ENCODE results near the gene B3GALT6.

Gene B3GALT6

GRCh38 chr1:1234180-1234808 lies 2.3 kb downstream of the B3GALT6 start:
- DNase-seq = no peak

DNA sequence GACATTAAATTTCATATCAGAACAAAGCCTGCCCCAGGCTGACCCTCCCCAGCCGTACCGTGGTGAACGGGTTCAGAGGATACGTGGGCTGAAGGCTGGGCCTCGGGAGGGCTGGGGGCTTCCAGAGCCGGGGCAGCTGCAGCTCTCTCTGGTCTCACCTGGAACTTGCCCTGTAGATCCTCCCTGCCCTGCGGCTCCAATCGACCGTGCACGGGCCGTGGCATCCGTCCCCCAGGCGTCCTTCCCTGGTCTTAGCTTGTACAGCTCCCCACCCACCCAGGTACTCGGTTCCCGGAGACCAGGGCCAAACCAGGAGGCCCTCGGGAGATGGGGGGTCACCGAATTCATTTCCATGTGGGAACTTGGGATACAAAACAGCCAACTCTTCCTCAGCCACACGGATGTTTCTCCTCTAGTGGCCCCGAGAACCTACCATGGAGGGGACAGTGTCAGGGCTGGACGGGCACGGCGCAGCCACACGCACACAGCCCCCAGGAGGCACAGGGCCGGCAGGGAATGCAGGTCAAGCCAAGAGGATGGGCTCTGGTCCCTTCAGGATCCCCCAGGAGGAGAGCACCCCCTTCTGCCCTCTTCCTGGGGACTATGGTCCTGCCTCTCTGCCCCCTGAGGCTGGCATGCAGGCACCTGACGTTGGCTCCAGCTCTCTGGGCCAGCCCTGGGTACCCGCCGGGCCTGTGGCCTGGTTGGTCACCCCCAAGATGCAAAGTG lies 3.1 kb downstream of the B3GALT6 start:
- DNase-seq = no peak

GRCh38 chr1:1236176-1236763 lies 4.2 kb downstream of the B3GALT6 start:
- no peak for DNase-seq

DNA sequence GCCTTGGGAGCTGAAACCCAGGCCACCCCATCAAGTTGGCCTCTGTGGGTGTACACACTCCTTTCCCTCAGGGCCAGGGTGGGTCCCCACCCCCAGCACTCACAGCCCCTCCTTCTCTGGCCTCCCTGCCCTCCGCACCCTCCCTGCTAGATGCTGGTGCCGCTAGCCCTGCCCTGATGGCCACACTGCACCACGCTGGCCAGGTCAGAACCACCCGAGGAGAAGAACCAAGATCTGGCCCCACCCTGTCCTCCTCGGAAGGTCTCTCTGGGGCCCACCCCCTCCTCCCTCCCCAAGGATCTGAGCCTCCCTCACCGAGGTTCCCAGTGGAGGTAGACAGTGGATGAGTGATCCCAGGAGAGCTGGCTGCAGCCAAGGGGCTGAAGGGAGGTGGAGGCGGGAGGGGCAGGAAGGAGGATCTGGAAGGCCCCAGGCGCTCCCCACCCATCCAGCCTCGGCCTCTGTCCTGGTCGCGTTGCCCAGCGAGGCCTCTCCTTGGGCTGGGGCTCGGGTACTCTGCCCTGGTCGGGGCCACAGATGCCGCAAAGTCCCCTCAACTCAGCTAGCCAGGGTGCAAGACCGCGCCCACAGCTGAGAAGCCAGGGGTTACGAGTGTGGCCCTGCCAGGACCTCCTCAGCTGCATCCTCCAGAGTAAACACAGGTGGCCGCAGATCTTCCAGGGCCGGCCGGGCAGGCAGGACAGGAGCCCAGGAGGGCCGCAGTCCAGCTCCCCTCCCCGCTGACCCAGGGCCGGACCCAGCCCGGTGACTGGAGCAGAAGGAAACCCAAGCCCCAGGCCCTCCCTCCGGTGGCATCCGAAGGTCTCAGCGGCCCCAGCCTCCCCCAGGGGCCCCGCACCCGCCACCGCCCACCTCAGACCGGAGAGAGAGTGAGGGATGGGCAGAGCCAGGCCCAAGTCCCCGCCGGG lies 5.2 kb downstream of the B3GALT6 start:
- DNase-seq = peak; percentile 31

DNA sequence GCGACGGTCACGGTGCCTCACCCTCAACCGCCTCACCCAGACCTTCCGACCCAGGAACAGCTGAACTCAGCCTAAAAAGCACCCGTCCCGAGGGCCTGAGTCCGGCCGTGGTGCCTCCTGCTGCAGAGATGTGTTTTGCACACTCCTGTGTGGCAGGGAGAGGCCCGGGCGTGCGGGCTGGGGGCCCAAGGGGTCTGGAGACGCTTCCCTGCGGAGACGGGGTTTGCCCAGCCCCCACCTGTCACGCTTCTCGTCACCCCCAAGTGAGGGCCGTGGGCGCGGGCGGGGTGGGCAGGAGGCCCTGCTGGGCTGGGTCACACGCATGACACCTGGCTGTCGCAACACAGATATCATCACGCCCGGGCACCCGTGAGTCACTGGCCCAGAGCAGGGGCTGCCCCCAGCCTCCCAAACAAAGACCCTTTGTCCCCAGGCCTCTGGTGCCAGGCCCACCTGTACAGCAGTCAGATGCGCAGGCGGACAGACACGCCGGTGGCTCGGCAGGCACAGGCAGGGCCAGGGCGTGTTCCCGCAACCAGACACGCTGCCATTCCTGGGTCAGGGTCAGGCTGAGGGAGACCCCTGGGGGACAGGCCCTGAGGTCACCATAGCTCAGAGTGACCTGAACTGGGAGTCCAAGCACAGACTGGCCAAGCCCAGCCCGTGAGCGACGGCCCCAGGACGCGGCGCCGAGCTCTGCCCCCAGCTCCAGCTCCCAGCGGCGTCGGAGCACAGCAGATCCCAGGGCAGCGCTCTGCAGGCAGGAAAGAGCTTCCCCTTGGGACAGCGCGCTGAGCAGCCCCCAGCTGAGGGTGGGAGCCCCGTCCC lies 6.1 kb downstream of the B3GALT6 start:
- DNase-seq = peak; percentile 51

DNA sequence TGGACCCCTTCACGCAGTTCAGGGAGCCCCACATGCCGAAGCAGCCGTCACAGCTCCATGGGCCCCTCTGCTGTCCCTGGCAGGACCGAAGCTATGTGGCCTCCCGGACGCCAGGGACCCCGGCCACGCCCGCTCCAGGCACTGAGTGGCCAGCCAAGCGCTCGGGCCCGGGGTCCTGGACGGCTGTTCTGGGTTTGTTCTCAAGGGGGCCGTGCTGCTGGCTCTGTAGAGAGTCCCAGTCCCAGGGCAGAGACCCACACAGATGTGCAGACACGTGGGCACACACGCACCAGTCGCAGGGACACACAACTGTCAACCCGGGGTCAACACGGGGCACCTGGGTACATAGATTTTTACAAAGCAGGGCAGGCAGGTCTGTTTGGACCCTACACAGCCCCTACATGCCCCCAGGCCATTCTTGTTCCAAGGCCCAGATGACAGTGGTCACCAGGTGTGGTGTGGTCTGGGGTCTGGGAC lies 6.7 kb downstream of the B3GALT6 start:
- no peak for DNase-seq

- DNase-seq = no peak
Observed at GRCh38 chr1:1239227-1239613, 7.2 kb downstream of the B3GALT6 start.

DNA sequence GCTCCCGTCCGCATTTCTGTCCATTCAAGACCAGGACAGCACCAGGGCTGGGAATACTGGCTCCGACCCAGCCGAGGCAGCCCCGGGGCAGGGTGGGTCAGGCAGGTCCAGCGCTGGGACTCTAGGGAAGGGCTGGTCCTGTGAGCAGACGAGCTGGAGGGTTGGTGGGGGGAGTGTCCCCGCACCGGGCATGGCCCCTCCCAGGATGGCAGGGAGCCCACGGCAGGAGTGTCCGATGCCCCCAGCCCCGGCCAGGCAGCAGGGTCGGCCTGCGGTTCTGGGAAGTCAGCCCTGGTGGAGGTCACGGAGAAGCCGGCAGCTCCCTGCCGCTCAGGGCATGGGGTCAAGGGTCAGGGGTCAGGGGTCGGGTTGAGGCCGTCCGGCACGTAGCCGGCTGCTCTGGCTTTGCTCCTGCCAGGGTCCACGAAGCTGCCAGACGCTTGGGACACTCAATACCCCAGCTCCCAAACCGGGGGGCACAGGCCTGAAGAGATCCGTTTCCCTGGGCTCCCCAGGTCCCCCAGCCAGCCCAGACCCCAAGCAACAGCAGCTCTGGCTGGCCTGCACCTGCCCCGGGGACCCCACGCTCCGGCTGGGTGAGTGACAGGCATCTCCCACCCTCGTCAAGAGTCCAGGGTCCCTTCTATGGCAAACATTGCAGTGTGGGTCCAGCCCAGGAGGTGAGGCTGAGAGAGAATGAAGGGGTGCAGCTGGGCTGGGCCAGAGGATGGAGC lies 7.7 kb downstream of the B3GALT6 start:
- no peak for DNase-seq

DNA sequence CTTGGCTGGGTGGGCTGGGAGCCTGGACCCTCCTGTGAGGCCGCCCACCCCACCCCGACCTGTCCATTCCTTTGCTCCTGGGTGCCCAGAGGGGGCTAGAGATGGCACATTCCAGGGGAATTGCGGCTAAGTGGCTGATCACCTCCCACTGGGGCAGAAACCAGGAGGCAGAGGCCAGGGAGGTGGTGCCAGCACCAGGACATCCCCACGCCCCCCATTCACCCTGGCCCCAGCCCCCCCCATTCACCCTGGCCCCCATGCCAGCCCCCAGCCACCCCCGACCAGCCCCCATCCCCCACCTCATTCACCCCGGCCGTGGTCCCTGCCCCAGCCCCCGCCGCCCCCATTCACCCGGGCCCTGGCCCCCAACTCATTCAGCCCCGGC lies 8.3 kb downstream of the B3GALT6 start:
- DNase-seq = no peak

GRCh38 chr1:1240822-1241587 lies 9.0 kb downstream of the B3GALT6 start:
- no peak for DNase-seq

DNA sequence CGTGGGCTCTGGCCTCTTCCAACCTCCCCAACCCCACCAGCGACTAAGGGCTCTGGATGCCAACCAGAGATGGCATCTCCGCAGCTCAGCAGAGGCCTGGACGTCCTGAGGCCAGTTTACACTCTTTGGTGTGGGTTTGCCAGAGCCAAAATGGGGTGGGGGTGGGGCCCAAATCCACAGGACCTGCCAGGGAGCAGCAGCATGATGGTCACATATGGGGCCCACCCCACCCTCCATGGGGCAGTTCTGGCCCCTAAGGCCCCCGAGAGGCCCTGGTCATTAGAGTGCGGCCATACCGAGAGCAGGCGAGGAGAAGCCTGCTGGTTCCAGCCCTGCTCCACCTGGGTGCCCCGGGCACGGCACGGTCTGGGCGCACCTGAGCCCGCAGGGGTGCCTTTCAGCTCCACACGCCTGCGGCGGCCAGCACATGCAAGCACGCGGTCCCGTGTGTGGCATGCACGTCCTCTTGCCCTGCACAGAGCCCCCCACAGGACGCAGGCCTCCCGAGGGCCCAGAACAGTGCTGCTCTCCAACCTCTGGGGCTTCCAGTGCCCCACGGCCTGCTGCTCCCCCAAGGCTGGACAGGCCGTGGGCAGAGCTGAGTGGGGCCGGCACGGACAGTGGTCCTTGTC lies 9.7 kb downstream of the B3GALT6 start:
- no peak for DNase-seq

- no peak for DNase-seq
Observed at GRCh38 chr1:1242461-1243265, 10.6 kb downstream of the B3GALT6 start.

DNA sequence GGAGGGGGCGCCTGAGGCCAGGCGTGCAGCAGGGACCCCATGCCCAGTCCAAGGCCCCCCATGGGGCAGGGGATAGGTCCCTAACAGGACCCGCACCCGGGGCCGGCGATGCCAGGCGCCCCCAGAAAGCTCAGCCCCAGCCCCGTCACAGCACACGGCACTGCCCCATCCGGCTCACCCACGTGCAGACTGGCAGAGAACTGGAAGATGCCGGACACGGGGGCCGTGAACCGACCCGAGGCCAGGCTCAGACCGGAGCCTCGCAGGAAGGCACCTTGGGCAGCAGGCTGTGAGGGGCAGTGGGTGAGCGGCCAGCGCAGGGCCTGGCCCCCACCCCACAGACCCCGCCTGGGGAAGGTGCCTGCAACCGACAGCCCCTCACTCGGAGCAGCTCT lies 11.2 kb downstream of the B3GALT6 start:
- DNase-seq = no peak

GRCh38 chr1:1243807-1244191 lies 11.8 kb downstream of the B3GALT6 start:
- peak; percentile 45 for DNase-seq

DNA sequence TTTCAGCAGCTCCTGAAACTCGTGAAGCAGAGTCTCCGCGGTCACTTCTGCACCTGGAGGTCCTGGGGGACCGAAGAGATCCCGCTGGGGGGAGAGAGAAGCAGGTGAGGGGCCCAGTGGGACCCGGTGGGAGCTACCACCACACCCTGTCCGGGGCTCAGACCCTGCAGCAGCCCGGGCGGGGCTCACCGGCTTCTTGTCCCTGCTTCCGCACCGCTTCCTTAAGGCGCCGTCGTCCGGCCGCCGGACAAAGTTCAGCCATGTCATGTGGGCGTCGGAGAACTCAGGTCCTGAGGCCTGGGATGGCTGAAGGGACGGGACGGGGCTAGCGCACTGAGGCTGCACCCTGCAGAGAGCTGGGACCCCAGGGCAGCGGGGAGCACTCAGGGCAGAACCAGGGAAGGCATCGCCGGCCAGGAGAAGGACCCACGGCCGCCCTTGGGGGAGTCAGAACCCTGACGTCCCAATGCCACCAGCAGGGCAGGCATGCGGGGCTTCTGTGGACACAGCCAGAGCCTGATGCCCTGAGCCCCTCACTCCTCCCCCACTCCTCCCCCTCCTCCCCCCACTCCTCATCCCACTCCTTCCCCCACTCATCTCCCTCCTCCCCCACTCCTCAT lies 12.3 kb downstream of the B3GALT6 start:
- DNase-seq = peak; percentile 36

- no peak for DNase-seq
Observed at GRCh38 chr1:1245178-1245816, 13.3 kb downstream of the B3GALT6 start.

GRCh38 chr1:1245817-1246576 lies 14.0 kb downstream of the B3GALT6 start:
- no peak for DNase-seq

Data from eye (tissue), 1 donor.